K562 (cell line): Measurements from ENCODE around the gene CUL9. TPM values are rescaled to one million over a fixed set of nuclear protein-coding genes. Genes with fewer than 3 reads are reported as not detected.

Experiments used
- ARID3A ChIP-seq: IDR thresholded peaks from 2 replicates; pipeline ENCODE4 v1.6.1; 2012; ENCODE audit warnings: low read depth, low read length, improper control_type of control experiment, borderline replicate concordance
- ATF1 ChIP-seq, 2 experiments: fragments of 450-650 bp in 1 of 2; IDR thresholded peaks; 2 replicates each; pipeline ENCODE4 v1.6.1; 2016; ENCODE audit warnings: missing compliant biosample characterization in 1 of 2, missing genetic modification characterization in 1 of 2
- HNRNPLL ChIP-seq: fragments of 200-400 bp; formaldehyde crosslinking; IDR thresholded peaks from 2 replicates; pipeline ENCODE4 v1.6.1; 2017; ENCODE audit warnings: low read length, low read depth, mild to moderate bottlenecking; ENCODE audit not compliant: poor library complexity, severe bottlenecking
- NR2C1 ChIP-seq, 2 experiments: fragments of 450-650 bp; IDR thresholded peaks; 2 replicates each; pipeline ENCODE4 v1.6.1; 2017; ENCODE audit warnings: mild to moderate bottlenecking in 2 of 2, antibody characterized with exemption in 1 of 2, inconsistent platforms in 1 of 2, missing compliant biosample characterization in 1 of 2, missing genetic modification characterization in 1 of 2
- RBM14 ChIP-seq: fragments of 200-400 bp; formaldehyde crosslinking; IDR thresholded peaks from 2 replicates; pipeline ENCODE4 v1.6.1; 2018; ENCODE audit warnings: low read depth, mild to moderate bottlenecking, low read length, moderate library complexity, borderline replicate concordance; ENCODE audit not compliant: insufficient read depth
- RNF2 ChIP-seq: sonication (generic); IDR thresholded peaks from 2 replicates; pipeline ENCODE4 v1.6.1; 2016
- TAF7 ChIP-seq: fragments of 450-650 bp; IDR thresholded peaks from 2 replicates; pipeline ENCODE4 v1.6.1; 2016; ENCODE audit warnings: missing genetic modification characterization, missing compliant biosample characterization
- U2AF2 ChIP-seq: fragments of 200-400 bp; formaldehyde crosslinking; optimal IDR thresholded peaks from 2 replicates; pipeline ENCODE3; 2017; ENCODE audit warnings: low read depth, mild to moderate bottlenecking, low read length
- ZNF133 ChIP-seq: fragments of 250-450 bp; sonication (Bioruptor Pico); IDR thresholded peaks from 2 replicates; pipeline ENCODE4 v1.4.0; 2020; ENCODE audit warnings: mild to moderate bottlenecking
- ZNF140 ChIP-seq: fragments of 250-450 bp; sonication (Bioruptor Pico); IDR thresholded peaks from 2 replicates; pipeline ENCODE4 v1.8.0; 2021; ENCODE audit warnings: moderate library complexity, mild to moderate bottlenecking, inconsistent platforms
- ZNF280B ChIP-seq: fragments of 250-450 bp; sonication (Bioruptor Pico); IDR thresholded peaks from 2 replicates; pipeline ENCODE4 v1.5.1; 2021; ENCODE audit warnings: mild to moderate bottlenecking
- polyA plus RNA-seq, 8 experiments: library from polyadenylated mRNA; depleted of rRNA in 4 of 8; stranded (reverse) in 5 of 8; unstranded in 3 of 8; fragments of >200 nt; fragmentation: Nextera tagmentation in 2 of 8; fragmentation: Illumina TruSeq in 1 of 8; extraction: Ambion mirVana in 2 of 8; extraction: Trizol in 1 of 8; gene quantifications; 2 replicates each; pipeline versions ENCODE4 v1.2.1 to v1.2.3, GENCODE V29; 2011 to 2014; ENCODE audit warnings: inconsistent platforms in 1 of 8, missing spikeins in 1 of 8
- total RNA-seq, 7 experiments: library from RNA; depleted of rRNA in 6 of 7; stranded (reverse); fragments of >200 nt in 6 of 7; fragmentation: Illumina TruSeq in 2 of 7; extraction: Trizol in 2 of 7; gene quantifications; 2 replicates each; pipeline versions ENCODE4 v1.2.1 to v1.2.3, GENCODE V29; 2011 to 2021; ENCODE audit warnings: low replicate concordance in 1 of 7
- TF ChIP-seq, protein P1 (sequence below): sonication (generic); formaldehyde crosslinking; IDR thresholded peaks from 2 replicates; pipeline ENCODE4 v1.8.1; 2023; ENCODE audit warnings: mild to moderate bottlenecking, missing genetic modification reagents
- TF ChIP-seq, protein P2 (sequence below): fragments of 250-450 bp; sonication (Bioruptor Pico); IDR thresholded peaks from 2 replicates; pipeline ENCODE4 v1.6.1; 2021; ENCODE audit warnings: mild to moderate bottlenecking
- TF ChIP-seq, protein P3 (sequence below): fragments of 450-650 bp; IDR thresholded peaks from 2 replicates; pipeline ENCODE4 v1.6.1; 2016; ENCODE audit warnings: borderline replicate concordance

CUL9 gene
- total and polyA plus RNA-seq, 9 of the 15 experiments (the other 6 are each of a cell fraction or from before 2014, with no cell fraction given) = 0.50 to 20.7 (median 6.6) TPM

GRCh38 chr6:43267619-43268354, 85.8 kb downstream of the CUL9 start (continued):
- no peak for TF ChIP-seq ZNF280B (CRISPR knock-in tag)
- TF ChIP-seq TAF7 (tag) = no peak
- peak; percentile 72; the same call in 1 of the 2 replicates for TF ChIP-seq RNF2
- no peak for TF ChIP-seq ARID3A
- no peak for TF ChIP-seq ZNF133 (CRISPR knock-in tag)
- TF ChIP-seq, protein P1, sequence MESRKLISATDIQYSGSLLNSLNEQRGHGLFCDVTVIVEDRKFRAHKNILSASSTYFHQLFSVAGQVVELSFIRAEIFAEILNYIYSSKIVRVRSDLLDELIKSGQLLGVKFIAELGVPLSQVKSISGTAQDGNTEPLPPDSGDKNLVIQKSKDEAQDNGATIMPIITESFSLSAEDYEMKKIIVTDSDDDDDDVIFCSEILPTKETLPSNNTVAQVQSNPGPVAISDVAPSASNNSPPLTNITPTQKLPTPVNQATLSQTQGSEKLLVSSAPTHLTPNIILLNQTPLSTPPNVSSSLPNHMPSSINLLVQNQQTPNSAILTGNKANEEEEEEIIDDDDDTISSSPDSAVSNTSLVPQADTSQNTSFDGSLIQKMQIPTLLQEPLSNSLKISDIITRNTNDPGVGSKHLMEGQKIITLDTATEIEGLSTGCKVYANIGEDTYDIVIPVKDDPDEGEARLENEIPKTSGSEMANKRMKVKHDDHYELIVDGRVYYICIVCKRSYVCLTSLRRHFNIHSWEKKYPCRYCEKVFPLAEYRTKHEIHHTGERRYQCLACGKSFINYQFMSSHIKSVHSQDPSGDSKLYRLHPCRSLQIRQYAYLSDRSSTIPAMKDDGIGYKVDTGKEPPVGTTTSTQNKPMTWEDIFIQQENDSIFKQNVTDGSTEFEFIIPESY (CRISPR knock-in tag) = 0 out of 2 replicates have a peak, but pooled peaks have one; percentile 36
- TF ChIP-seq ATF1 (CRISPR knock-in tag; IDR thresholded peaks at IDR 0.05) = no peak
- no peak; the same call in 1 of the 2 replicates for TF ChIP-seq ATF1 (tag; IDR thresholded peaks at IDR 0.05)
- no peak for TF ChIP-seq U2AF2
- no peak for TF ChIP-seq ZNF140 (CRISPR knock-in tag)
- TF ChIP-seq RBM14 = no peak
- TF ChIP-seq HNRNPLL = no peak
- no peak for TF ChIP-seq NR2C1 (IDR thresholded peaks at IDR 0.05)
- no peak for TF ChIP-seq NR2C1 (tag; IDR thresholded peaks at IDR 0.05)
- TF ChIP-seq, protein P2, sequence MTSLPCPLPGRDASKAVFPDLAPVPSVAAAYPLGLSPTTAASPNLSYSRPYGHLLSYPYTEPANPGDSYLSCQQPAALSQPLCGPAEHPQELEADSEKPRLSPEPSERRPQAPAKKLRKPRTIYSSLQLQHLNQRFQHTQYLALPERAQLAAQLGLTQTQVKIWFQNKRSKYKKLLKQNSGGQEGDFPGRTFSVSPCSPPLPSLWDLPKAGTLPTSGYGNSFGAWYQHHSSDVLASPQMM (CRISPR knock-in tag) = no peak
- TF ChIP-seq, protein P3, sequence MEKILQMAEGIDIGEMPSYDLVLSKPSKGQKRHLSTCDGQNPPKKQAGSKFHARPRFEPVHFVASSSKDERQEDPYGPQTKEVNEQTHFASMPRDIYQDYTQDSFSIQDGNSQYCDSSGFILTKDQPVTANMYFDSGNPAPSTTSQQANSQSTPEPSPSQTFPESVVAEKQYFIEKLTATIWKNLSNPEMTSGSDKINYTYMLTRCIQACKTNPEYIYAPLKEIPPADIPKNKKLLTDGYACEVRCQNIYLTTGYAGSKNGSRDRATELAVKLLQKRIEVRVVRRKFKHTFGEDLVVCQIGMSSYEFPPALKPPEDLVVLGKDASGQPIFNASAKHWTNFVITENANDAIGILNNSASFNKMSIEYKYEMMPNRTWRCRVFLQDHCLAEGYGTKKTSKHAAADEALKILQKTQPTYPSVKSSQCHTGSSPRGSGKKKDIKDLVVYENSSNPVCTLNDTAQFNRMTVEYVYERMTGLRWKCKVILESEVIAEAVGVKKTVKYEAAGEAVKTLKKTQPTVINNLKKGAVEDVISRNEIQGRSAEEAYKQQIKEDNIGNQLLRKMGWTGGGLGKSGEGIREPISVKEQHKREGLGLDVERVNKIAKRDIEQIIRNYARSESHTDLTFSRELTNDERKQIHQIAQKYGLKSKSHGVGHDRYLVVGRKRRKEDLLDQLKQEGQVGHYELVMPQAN = peak; percentile 57; the same call in 1 of the 2 replicates
